DND-41 (cell line): Measurements from ENCODE around the gene KRTAP10-6.

ENCODE experiments used
- EZH2 ChIP-seq: IDR thresholded peaks from 3 replicates; pipeline ENCODE4 v1.6.1; 2012; ENCODE audit warnings: borderline replicate concordance, low read depth, mild to moderate bottlenecking, moderate library complexity, low read length, inconsistent platforms; ENCODE audit not compliant: severe bottlenecking
- TF ChIP-seq, protein P1 (sequence below): IDR thresholded peaks from 2 replicates; pipeline ENCODE4 v1.5.1; 2012; ENCODE audit warnings: borderline replicate concordance, low read length, moderate library complexity, mild to moderate bottlenecking; ENCODE audit not compliant: poor library complexity, severe bottlenecking; ENCODE audit errors: extremely low read depth

DNA sequence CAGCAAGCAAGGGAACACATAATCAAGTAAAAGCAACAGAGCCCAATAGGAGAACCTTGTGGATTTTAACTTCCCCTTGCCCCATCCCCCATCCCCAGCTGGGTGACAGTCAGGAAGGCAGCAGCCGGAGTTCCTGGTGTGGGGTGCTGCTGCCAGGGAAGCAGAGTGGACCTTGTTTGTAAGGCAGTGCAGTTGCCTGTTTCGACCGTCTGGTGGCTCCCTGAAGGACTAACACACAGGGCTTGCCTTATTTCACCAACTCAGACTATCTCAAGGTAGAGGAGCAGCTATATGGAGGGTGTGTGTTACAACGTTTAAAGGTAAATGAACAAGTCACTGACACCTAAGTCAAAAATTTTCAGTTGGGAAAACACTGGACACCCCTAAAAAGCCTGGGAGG is 26.2 kb upstream of the KRTAP10-6 start:
- TF ChIP-seq EZH2 = no peak
- TF ChIP-seq, protein P1, sequence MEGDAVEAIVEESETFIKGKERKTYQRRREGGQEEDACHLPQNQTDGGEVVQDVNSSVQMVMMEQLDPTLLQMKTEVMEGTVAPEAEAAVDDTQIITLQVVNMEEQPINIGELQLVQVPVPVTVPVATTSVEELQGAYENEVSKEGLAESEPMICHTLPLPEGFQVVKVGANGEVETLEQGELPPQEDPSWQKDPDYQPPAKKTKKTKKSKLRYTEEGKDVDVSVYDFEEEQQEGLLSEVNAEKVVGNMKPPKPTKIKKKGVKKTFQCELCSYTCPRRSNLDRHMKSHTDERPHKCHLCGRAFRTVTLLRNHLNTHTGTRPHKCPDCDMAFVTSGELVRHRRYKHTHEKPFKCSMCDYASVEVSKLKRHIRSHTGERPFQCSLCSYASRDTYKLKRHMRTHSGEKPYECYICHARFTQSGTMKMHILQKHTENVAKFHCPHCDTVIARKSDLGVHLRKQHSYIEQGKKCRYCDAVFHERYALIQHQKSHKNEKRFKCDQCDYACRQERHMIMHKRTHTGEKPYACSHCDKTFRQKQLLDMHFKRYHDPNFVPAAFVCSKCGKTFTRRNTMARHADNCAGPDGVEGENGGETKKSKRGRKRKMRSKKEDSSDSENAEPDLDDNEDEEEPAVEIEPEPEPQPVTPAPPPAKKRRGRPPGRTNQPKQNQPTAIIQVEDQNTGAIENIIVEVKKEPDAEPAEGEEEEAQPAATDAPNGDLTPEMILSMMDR = no peak
